HEK293 (cell line): ENCODE results near the gene NPC2.

ENCODE experiments used
- CTCF ChIA-PET: fragments of 350-600 bp; formaldehyde crosslinking; extraction: SDS; loops from one replicate; lab custom pipeline; 2021; ENCODE audit warnings: antibody characterized with exemption; lab: Yijun Ruan, JAX
- POLR2A ChIA-PET: fragments of 300-600 bp; formaldehyde crosslinking; extraction: SDS; loops from one replicate; lab custom pipeline; 2020; ENCODE audit warnings: antibody characterized with exemption, inconsistent platforms; lab: Yijun Ruan, JAX
- H3K27ac ChIP-seq: fragments of 200-500 bp; sonication (Bioruptor generic); 2 replicates; pipeline ENCODE4 v1.5.1; 2014; ENCODE audit warnings: low read depth, low read length, control low read depth, inconsistent platforms; ENCODE audit errors: extremely low read depth
- H3K36me3 ChIP-seq, 2 experiments: fragments of 200-500 bp in 1 of 2; sonication (Bioruptor generic) in 1 of 2; 1 replicate in 1 of 2; 2 replicates in 1 of 2; pipeline ENCODE4 v1.5.1; 2014 to 2017; ENCODE audit warnings: inconsistent platforms in 2 of 2, low read length in 2 of 2; ENCODE audit not compliant: control insufficient read depth in 2 of 2, insufficient read depth in 1 of 2
- H3K4me1 ChIP-seq: fragments of 200-500 bp; sonication (Bioruptor generic); 2 replicates; pipeline ENCODE4 v1.5.1; 2014; ENCODE audit warnings: mild to moderate bottlenecking, low read length, inconsistent platforms; ENCODE audit not compliant: control insufficient read depth, insufficient read depth
- H3K4me3 ChIP-seq: 2 replicates; pipeline ENCODE4 v1.5.1; 2011; ENCODE audit warnings: low read depth, mild to moderate bottlenecking, control low read depth, low read length, moderate library complexity
- H3K9me3 ChIP-seq: fragments of 200-500 bp; sonication (Bioruptor generic); 2 replicates; pipeline ENCODE4 v1.5.1; 2014; ENCODE audit warnings: low read depth, low read length, inconsistent platforms; ENCODE audit not compliant: control insufficient read depth, insufficient read depth
- KLF9 ChIP-seq: fragments of 450-650 bp; formaldehyde crosslinking; IDR thresholded peaks from 2 replicates; pipeline ENCODE4 v1.5.1; 2016; ENCODE audit warnings: missing biosample characterization, missing genetic modification characterization, low read depth
- RBAK ChIP-seq: fragments of 450-650 bp; formaldehyde crosslinking; IDR thresholded peaks from 2 replicates; pipeline ENCODE4 v1.5.1; 2016; ENCODE audit warnings: missing biosample characterization, missing genetic modification characterization
- SETDB1 ChIP-seq: IDR thresholded peaks from one replicate; pipeline ENCODE4 v1.6.1; 2017; ENCODE audit warnings: mild to moderate bottlenecking, low read length, moderate library complexity, mixed read lengths; ENCODE audit not compliant: insufficient read length
- SP3 ChIP-seq: fragments of 450-650 bp; formaldehyde crosslinking; IDR thresholded peaks from 2 replicates; pipeline ENCODE4 v1.5.1; 2016; ENCODE audit warnings: missing biosample characterization, missing genetic modification characterization
- ZNF175 ChIP-seq: fragments of 450-650 bp; formaldehyde crosslinking; IDR thresholded peaks from 2 replicates; pipeline ENCODE4 v1.5.1; 2016; ENCODE audit warnings: missing biosample characterization, missing genetic modification characterization
- ZNF214 ChIP-seq: fragments of 450-650 bp; formaldehyde crosslinking; IDR thresholded peaks from 2 replicates; pipeline ENCODE4 v1.5.1; 2017; ENCODE audit warnings: missing biosample characterization, mild to moderate bottlenecking, missing genetic modification characterization, borderline replicate concordance
- ZNF23 ChIP-seq: fragments of 450-650 bp; formaldehyde crosslinking; IDR thresholded peaks from 2 replicates; pipeline ENCODE4 v1.5.1; 2016; ENCODE audit warnings: missing biosample characterization, missing genetic modification characterization, borderline replicate concordance
- ZNF292 ChIP-seq: fragments of 450-650 bp; formaldehyde crosslinking; IDR thresholded peaks from 2 replicates; pipeline ENCODE4 v1.5.1; 2016; ENCODE audit warnings: low read depth, missing biosample characterization, missing genetic modification characterization, borderline replicate concordance
- ZNF350 ChIP-seq: fragments of 450-650 bp; formaldehyde crosslinking; IDR thresholded peaks from 2 replicates; pipeline ENCODE4 v1.5.0; 2017; ENCODE audit warnings: missing biosample characterization, mild to moderate bottlenecking, missing genetic modification characterization
- ZNF426 ChIP-seq: fragments of 450-650 bp; formaldehyde crosslinking; IDR thresholded peaks from 2 replicates; pipeline ENCODE4 v1.5.1; 2017; ENCODE audit warnings: missing biosample characterization, missing genetic modification characterization, mild to moderate bottlenecking, inconsistent platforms, moderate library complexity
- ZNF600 ChIP-seq: fragments of 450-650 bp; formaldehyde crosslinking; IDR thresholded peaks from 2 replicates; pipeline ENCODE4 v1.5.1; 2016; ENCODE audit warnings: missing biosample characterization, missing genetic modification characterization
- ZNF629 ChIP-seq: fragments of 450-650 bp; formaldehyde crosslinking; IDR thresholded peaks from 2 replicates; pipeline ENCODE4 v1.5.1; 2017; ENCODE audit warnings: missing biosample characterization, missing genetic modification characterization
- ZNF76 ChIP-seq: fragments of 450-650 bp; formaldehyde crosslinking; IDR thresholded peaks from 2 replicates; pipeline ENCODE4; 2016; ENCODE audit warnings: low read depth, missing biosample characterization, missing genetic modification characterization, borderline replicate concordance
- ZNF776 ChIP-seq: fragments of 450-650 bp; formaldehyde crosslinking; IDR thresholded peaks from 2 replicates; pipeline ENCODE4 v1.5.0; 2017; ENCODE audit warnings: missing biosample characterization, missing genetic modification characterization, borderline replicate concordance
- ZNF785 ChIP-seq: fragments of 450-650 bp; formaldehyde crosslinking; IDR thresholded peaks from 2 replicates; pipeline ENCODE4 v1.5.1; 2016; ENCODE audit warnings: missing biosample characterization, missing genetic modification characterization
- ZNF791 ChIP-seq: fragments of 450-650 bp; formaldehyde crosslinking; IDR thresholded peaks from 2 replicates; pipeline ENCODE4 v1.5.1; 2016; ENCODE audit warnings: missing biosample characterization, missing genetic modification characterization
- ZNF792 ChIP-seq: fragments of 450-650 bp; formaldehyde crosslinking; IDR thresholded peaks from 2 replicates; pipeline ENCODE4 v1.5.1; 2016; ENCODE audit warnings: missing biosample characterization, missing genetic modification characterization
- TF ChIP-seq, protein P1 (sequence below): fragments of 450-650 bp; formaldehyde crosslinking; IDR thresholded peaks from 2 replicates; pipeline ENCODE4 v1.5.1; 2016; ENCODE audit warnings: missing biosample characterization, missing genetic modification characterization
- TF ChIP-seq, protein P2 (sequence below): fragments of 450-650 bp; formaldehyde crosslinking; IDR thresholded peaks from 2 replicates; pipeline ENCODE4 v1.5.1; 2016; ENCODE audit warnings: missing biosample characterization, missing genetic modification characterization
- TF ChIP-seq, protein P3 (sequence below): fragments of 450-650 bp; formaldehyde crosslinking; IDR thresholded peaks from 2 replicates; pipeline ENCODE4 v1.5.1; 2016; ENCODE audit warnings: missing biosample characterization, missing genetic modification characterization, borderline replicate concordance
- TF ChIP-seq, protein P4 (sequence below): fragments of 450-650 bp; formaldehyde crosslinking; IDR thresholded peaks from 2 replicates; pipeline ENCODE4 v1.5.1; 2016; ENCODE audit warnings: missing biosample characterization, missing genetic modification characterization

Gene NPC2

DNA sequence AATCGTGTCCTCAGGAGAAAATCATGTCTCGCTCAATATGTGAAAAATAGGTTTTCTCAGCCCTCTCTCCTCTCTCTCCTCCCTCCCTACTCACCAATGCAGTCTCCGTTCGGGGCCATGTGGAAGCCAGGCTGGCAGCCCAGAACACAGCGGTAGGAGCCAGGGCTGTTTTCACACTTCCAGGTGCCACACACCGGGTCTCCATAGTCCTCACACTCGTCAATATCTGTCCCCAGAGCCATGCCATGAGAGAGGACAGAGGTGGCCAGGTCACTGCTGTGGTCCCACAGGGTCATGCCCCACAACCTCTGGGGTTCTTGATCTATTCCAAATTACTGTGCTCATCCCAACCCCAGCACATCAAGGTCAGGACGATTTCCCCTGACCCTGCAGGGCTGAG lies 14.0 kb upstream of the NPC2 start (continued):
- TF ChIP-seq ZNF23, result no peak
- TF ChIP-seq, all 188 proteins: peak for 0

DNA sequence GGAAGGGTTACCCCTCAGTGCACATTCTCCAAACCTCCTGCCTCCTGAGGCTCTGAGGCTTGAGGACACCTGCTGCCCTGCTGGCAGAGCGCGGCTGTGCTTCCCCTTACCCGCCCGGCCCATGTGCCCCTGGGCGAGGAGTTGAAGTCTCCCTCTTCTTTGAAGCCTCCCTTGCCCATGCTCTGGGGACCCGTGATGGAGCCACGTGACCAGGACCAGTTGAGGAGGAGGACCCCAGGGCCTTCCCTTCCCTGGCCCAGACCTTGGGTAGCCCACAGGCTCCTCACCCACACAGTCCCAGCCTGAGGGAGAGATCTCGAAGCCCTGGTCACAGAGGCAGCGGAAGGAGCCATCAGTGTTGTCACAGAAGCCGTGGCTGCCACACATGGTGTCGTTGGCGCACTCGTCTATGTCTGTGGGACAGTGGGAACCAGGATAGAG lies 13.3 kb upstream of the NPC2 start:
- POLR2A ChIA-PET, result no interaction called here
- H3K4me1 ChIP-seq, result no peaks in the 10 kb centered on the region
- CTCF ChIA-PET, result no interaction called here
- H3K36me3 ChIP-seq, result no peaks in the 10 kb centered on the region
- TF ChIP-seq SP3 (no peak), ZNF292 (tag by site-specific recombination) (no peak), ZNF175 (tag by site-specific recombination) (no peak), KLF9 (tag by site-specific recombination) (no peak), RBAK (tag by site-specific recombination) (no peak), ZNF600 (no peak), ZNF791 (tag by site-specific recombination) (no peak), ZNF350 (tag by site-specific recombination) (no peak), ZNF776 (tag by site-specific recombination) (no peak), ZNF214 (no peak), ZNF792 (tag by site-specific recombination) (no peak), ZNF629 (no peak), ZNF76 (tag by site-specific recombination) (no peak), ZNF785 (tag by site-specific recombination) (no peak), SETDB1 (no peak), ZNF426 (tag by site-specific recombination) (no peak)
- TF ChIP-seq, protein P1, sequence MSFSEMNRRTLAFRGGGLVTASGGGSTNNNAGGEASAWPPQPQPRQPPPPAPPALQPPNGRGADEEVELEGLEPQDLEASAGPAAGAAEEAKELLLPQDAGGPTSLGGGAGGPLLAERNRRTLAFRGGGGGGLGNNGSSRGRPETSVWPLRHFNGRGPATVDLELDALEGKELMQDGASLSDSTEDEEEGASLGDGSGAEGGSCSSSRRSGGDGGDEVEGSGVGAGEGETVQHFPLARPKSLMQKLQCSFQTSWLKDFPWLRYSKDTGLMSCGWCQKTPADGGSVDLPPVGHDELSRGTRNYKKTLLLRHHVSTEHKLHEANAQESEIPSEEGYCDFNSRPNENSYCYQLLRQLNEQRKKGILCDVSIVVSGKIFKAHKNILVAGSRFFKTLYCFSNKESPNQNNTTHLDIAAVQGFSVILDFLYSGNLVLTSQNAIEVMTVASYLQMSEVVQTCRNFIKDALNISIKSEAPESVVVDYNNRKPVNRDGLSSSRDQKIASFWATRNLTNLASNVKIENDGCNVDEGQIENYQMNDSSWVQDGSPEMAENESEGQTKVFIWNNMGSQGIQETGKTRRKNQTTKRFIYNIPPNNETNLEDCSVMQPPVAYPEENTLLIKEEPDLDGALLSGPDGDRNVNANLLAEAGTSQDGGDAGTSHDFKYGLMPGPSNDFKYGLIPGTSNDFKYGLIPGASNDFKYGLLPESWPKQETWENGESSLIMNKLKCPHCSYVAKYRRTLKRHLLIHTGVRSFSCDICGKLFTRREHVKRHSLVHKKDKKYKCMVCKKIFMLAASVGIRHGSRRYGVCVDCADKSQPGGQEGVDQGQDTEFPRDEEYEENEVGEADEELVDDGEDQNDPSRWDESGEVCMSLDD (tag by site-specific recombination), result no peak
- TF ChIP-seq, protein P2, sequence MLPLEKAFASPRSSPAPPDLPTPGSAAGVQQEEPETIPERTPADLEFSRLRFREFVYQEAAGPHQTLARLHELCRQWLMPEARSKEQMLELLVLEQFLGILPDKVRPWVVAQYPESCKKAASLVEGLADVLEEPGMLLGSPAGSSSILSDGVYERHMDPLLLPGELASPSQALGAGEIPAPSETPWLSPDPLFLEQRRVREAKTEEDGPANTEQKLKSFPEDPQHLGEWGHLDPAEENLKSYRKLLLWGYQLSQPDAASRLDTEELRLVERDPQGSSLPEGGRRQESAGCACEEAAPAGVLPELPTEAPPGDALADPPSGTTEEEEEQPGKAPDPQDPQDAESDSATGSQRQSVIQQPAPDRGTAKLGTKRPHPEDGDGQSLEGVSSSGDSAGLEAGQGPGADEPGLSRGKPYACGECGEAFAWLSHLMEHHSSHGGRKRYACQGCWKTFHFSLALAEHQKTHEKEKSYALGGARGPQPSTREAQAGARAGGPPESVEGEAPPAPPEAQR, result no peak
- TF ChIP-seq, protein P3, sequence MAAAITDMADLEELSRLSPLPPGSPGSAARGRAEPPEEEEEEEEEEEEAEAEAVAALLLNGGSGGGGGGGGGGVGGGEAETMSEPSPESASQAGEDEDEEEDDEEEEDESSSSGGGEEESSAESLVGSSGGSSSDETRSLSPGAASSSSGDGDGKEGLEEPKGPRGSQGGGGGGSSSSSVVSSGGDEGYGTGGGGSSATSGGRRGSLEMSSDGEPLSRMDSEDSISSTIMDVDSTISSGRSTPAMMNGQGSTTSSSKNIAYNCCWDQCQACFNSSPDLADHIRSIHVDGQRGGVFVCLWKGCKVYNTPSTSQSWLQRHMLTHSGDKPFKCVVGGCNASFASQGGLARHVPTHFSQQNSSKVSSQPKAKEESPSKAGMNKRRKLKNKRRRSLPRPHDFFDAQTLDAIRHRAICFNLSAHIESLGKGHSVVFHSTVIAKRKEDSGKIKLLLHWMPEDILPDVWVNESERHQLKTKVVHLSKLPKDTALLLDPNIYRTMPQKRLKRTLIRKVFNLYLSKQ, result no peak
- TF ChIP-seq, protein P4, sequence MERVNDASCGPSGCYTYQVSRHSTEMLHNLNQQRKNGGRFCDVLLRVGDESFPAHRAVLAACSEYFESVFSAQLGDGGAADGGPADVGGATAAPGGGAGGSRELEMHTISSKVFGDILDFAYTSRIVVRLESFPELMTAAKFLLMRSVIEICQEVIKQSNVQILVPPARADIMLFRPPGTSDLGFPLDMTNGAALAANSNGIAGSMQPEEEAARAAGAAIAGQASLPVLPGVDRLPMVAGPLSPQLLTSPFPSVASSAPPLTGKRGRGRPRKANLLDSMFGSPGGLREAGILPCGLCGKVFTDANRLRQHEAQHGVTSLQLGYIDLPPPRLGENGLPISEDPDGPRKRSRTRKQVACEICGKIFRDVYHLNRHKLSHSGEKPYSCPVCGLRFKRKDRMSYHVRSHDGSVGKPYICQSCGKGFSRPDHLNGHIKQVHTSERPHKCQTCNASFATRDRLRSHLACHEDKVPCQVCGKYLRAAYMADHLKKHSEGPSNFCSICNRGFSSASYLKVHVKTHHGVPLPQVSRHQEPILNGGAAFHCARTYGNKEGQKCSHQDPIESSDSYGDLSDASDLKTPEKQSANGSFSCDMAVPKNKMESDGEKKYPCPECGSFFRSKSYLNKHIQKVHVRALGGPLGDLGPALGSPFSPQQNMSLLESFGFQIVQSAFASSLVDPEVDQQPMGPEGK (tag by site-specific recombination), result no peak
- no peak overlapping the region for H3K27ac ChIP-seq
- no peaks in the 10 kb centered on the region for H3K9me3 ChIP-seq
- H3K4me3 ChIP-seq, result no peak overlapping the region
